Measurements from ENCODE around the gene MAN2A2.

The MAN2A2 gene

GRCh38 chr15:90916461-90916860 lies 13.4 kb downstream of the MAN2A2 start:
- Histone ChIP-seq H3K4ac (ENCODE audit: low read length) (no peak overlapping the region), H3K4me2 (ENCODE audit: insufficient read depth, low read length, poor library complexity, severe bottlenecking) (no peak overlapping the region), H3K36me3 (replicated peaks in 1 of 2; ENCODE audit: control insufficient read depth in 2 of 2, insufficient read depth in 2 of 2, low read length in 2 of 2) (peaks cover 63 to 97% of the 10 kb centered on the region in 2 donors), H2AK5ac (ENCODE audit: low read depth, low read length) (no peak overlapping the region), H3K23ac (ENCODE audit: low read depth, low read length, poor library complexity) (no peak overlapping the region), H2BK15ac (ENCODE audit: low read length) (no peak overlapping the region), H2BK120ac (ENCODE audit: low read depth, low read length) (no peak overlapping the region), H3K9me3 (replicated peaks in 1 of 2; ENCODE audit: control insufficient read depth in 2 of 2, insufficient read depth in 1 of 2, low read depth in 1 of 2, low read length in 2 of 2) (no peaks in the 10 kb centered on the region), H3K14ac (ENCODE audit: low read length) (no peak overlapping the region), H2AFZ (ENCODE audit: low read length) (no peak overlapping the region), H3K4me3 (ENCODE audit: low read length in 2 of 2) (no peak overlapping the region), H3K27me3 (ENCODE audit: control insufficient read depth in 3 of 3, insufficient read depth in 3 of 3, low read depth in 1 of 3, low read length in 3 of 3) (no peaks in the 10 kb centered on the region), H3K9ac (ENCODE audit: low read depth, low read length, poor library complexity) (no peak overlapping the region), H3K18ac (ENCODE audit: low read length) (no peak overlapping the region), H3K27ac (replicated peaks; ENCODE audit: low read length) (no peak overlapping the region), H2BK12ac (ENCODE audit: low read length) (no peak overlapping the region), H4K91ac (ENCODE audit: low read depth, low read length, poor library complexity) (no peak overlapping the region), H2BK5ac (ENCODE audit: low read length) (no peak overlapping the region), H3K4me1 (ENCODE audit: control insufficient read depth in 2 of 2, insufficient read depth in 1 of 2, low read depth in 1 of 2, low read length in 2 of 2) (no peaks in the 10 kb centered on the region), H3K79me1 (ENCODE audit: low read depth, low read length) (no peaks in the 10 kb centered on the region), H4K8ac (ENCODE audit: low read depth, low read length) (no peak overlapping the region)
- DNase-seq (ENCODE audit: low spot score): no peak
- WGBS, 2 donors (ENCODE audit: extremely low coverage in 2 of 2, insufficient read length in 2 of 2, insufficient replicate concordance in 1 of 2): no CpG with 5 or more reads among the region's 11 CpGs

DNA sequence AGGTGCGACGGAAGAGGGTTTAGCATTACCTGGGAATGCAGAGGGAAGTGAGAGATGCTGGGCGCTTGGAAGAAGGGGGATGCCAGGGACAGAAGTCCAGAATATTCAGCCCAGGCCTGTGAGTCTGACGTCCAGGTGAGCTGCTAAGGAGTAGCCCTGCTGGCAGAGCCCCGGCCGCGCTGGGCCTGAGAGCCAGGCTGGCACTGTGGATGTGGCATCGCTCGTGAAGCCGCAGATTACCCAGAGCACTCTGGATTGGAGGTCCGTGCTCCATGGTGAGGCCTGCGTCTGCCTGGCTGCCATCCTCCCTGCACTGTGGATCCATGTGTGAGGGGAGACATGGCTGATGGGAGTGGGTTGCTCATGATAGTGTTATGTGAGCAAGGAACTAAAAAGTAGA lies 14.5 kb downstream of the MAN2A2 start:
- H2AK5ac ChIP-seq (ENCODE audit: low read depth, low read length): no peak overlapping the region
- H3K4me2 ChIP-seq (ENCODE audit: insufficient read depth, low read length, poor library complexity, severe bottlenecking): no peak overlapping the region
- H2BK15ac ChIP-seq (ENCODE audit: low read length): no peak overlapping the region
- H3K14ac ChIP-seq (ENCODE audit: low read length): no peak overlapping the region
- no peaks in the 10 kb centered on the region for H3K27me3 ChIP-seq (ENCODE audit: control insufficient read depth in 3 of 3, insufficient read depth in 3 of 3, low read depth in 1 of 3, low read length in 3 of 3)
- no peak overlapping the region for H4K8ac ChIP-seq (ENCODE audit: low read depth, low read length)
- H2BK5ac ChIP-seq (ENCODE audit: low read length): no peak overlapping the region
- H3K4me3 ChIP-seq (ENCODE audit: low read length in 2 of 2): no peak overlapping the region
- no peak overlapping the region for H3K9ac ChIP-seq (ENCODE audit: low read depth, low read length, poor library complexity)
- H3K23ac ChIP-seq (ENCODE audit: low read depth, low read length, poor library complexity): no peak overlapping the region
- no peak for DNase-seq (ENCODE audit: low spot score)
- H3K4ac ChIP-seq (ENCODE audit: low read length): no peak overlapping the region
- no peaks in the 10 kb centered on the region for H3K4me1 ChIP-seq (ENCODE audit: control insufficient read depth in 2 of 2, insufficient read depth in 1 of 2, low read depth in 1 of 2, low read length in 2 of 2)
- no peak overlapping the region for H2AFZ ChIP-seq (ENCODE audit: low read length)
- no peak overlapping the region for H3K27ac ChIP-seq (replicated peaks; ENCODE audit: low read length)
- H4K91ac ChIP-seq (ENCODE audit: low read depth, low read length, poor library complexity): no peak overlapping the region
- no peak overlapping the region for H2BK120ac ChIP-seq (ENCODE audit: low read depth, low read length)
- WGBS, 2 donors (ENCODE audit: extremely low coverage in 2 of 2, insufficient read length in 2 of 2, insufficient replicate concordance in 1 of 2): no CpG with 5 or more reads among the region's 12 CpGs
- no peak overlapping the region for H3K18ac ChIP-seq (ENCODE audit: low read length)
- H3K9me3 ChIP-seq (replicated peaks in 1 of 2; ENCODE audit: control insufficient read depth in 2 of 2, insufficient read depth in 1 of 2, low read depth in 1 of 2, low read length in 2 of 2): no peaks in the 10 kb centered on the region
- no peak overlapping the region for H2BK12ac ChIP-seq (ENCODE audit: low read length)
- no peaks in the 10 kb centered on the region for H3K79me1 ChIP-seq (ENCODE audit: low read depth, low read length)
- H3K36me3 ChIP-seq (replicated peaks in 1 of 2; ENCODE audit: control insufficient read depth in 2 of 2, insufficient read depth in 2 of 2, low read length in 2 of 2): peaks cover 55 to 89% of the 10 kb centered on the region in 2 donors

GRCh38 chr15:90918034-90918788 lies 15.1 kb downstream of the MAN2A2 start:
- Histone ChIP-seq H2BK15ac (ENCODE audit: low read length) (no peak overlapping the region), H3K23ac (ENCODE audit: low read depth, low read length, poor library complexity) (peak overlapping the region; percentile 34), H3K4me1 (ENCODE audit: control insufficient read depth in 2 of 2, insufficient read depth in 1 of 2, low read depth in 1 of 2, low read length in 2 of 2) (no peaks in the 10 kb centered on the region), H2BK120ac (ENCODE audit: low read depth, low read length) (no peak overlapping the region), H3K9me3 (replicated peaks in 1 of 2; ENCODE audit: control insufficient read depth in 2 of 2, insufficient read depth in 1 of 2, low read depth in 1 of 2, low read length in 2 of 2) (no peaks in the 10 kb centered on the region), H2BK12ac (ENCODE audit: low read length) (no peak overlapping the region), H3K9ac (ENCODE audit: low read depth, low read length, poor library complexity) (peak overlapping the region; percentile 36), H3K36me3 (replicated peaks in 1 of 2; ENCODE audit: control insufficient read depth in 2 of 2, insufficient read depth in 2 of 2, low read length in 2 of 2) (peaks cover 48 to 83% of the 10 kb centered on the region in 2 donors), H3K79me1 (ENCODE audit: low read depth, low read length) (no peaks in the 10 kb centered on the region), H3K4ac (ENCODE audit: low read length) (no peak overlapping the region), H4K91ac (ENCODE audit: low read depth, low read length, poor library complexity) (no peak overlapping the region), H3K18ac (ENCODE audit: low read length) (no peak overlapping the region), H3K14ac (ENCODE audit: low read length) (peak overlapping the region; percentile 76), H2AFZ (ENCODE audit: low read length) (no peak overlapping the region), H4K8ac (ENCODE audit: low read depth, low read length) (no peak overlapping the region), H2AK5ac (ENCODE audit: low read depth, low read length) (no peak overlapping the region), H2BK5ac (ENCODE audit: low read length) (no peak overlapping the region), H3K27me3 (ENCODE audit: control insufficient read depth in 3 of 3, insufficient read depth in 3 of 3, low read depth in 1 of 3, low read length in 3 of 3) (no peaks in the 10 kb centered on the region), H3K4me2 (ENCODE audit: insufficient read depth, low read length, poor library complexity, severe bottlenecking) (no peak overlapping the region), H3K4me3 (ENCODE audit: low read length in 2 of 2) (no peak overlapping the region), H3K27ac (replicated peaks; ENCODE audit: low read length) (no peak overlapping the region)
- DNase-seq (ENCODE audit: low spot score): no peak
- WGBS, 2 donors (ENCODE audit: extremely low coverage in 2 of 2, insufficient read length in 2 of 2, insufficient replicate concordance in 1 of 2): no CpG with 5 or more reads among the region's 23 CpGs

GRCh38 chr15:90918835-90919234 lies 15.7 kb downstream of the MAN2A2 start:
- H4K8ac ChIP-seq (ENCODE audit: low read depth, low read length): no peak overlapping the region
- H3K4me2 ChIP-seq (ENCODE audit: insufficient read depth, low read length, poor library complexity, severe bottlenecking): no peak overlapping the region
- H2AK5ac ChIP-seq (ENCODE audit: low read depth, low read length): no peak overlapping the region
- no peaks in the 10 kb centered on the region for H3K27me3 ChIP-seq (ENCODE audit: control insufficient read depth in 3 of 3, insufficient read depth in 3 of 3, low read depth in 1 of 3, low read length in 3 of 3)
- H3K27ac ChIP-seq (replicated peaks; ENCODE audit: low read length): no peak overlapping the region
- no peak overlapping the region for H2BK15ac ChIP-seq (ENCODE audit: low read length)
- no peak overlapping the region for H3K4me3 ChIP-seq (ENCODE audit: low read length in 2 of 2)
- H3K9ac ChIP-seq (ENCODE audit: low read depth, low read length, poor library complexity): no peak overlapping the region
- no peak overlapping the region for H3K14ac ChIP-seq (ENCODE audit: low read length)
- H2AFZ ChIP-seq (ENCODE audit: low read length): no peak overlapping the region
- no peaks in the 10 kb centered on the region for H3K4me1 ChIP-seq (ENCODE audit: control insufficient read depth in 2 of 2, insufficient read depth in 1 of 2, low read depth in 1 of 2, low read length in 2 of 2)
- no peak overlapping the region for H2BK12ac ChIP-seq (ENCODE audit: low read length)
- no peaks in the 10 kb centered on the region for H3K9me3 ChIP-seq (replicated peaks in 1 of 2; ENCODE audit: control insufficient read depth in 2 of 2, insufficient read depth in 1 of 2, low read depth in 1 of 2, low read length in 2 of 2)
- DNase-seq (ENCODE audit: low spot score): no peak
- no peak overlapping the region for H4K91ac ChIP-seq (ENCODE audit: low read depth, low read length, poor library complexity)
- H3K18ac ChIP-seq (ENCODE audit: low read length): no peak overlapping the region
- H3K36me3 ChIP-seq (replicated peaks in 1 of 2; ENCODE audit: control insufficient read depth in 2 of 2, insufficient read depth in 2 of 2, low read length in 2 of 2): peaks cover 42 to 76% of the 10 kb centered on the region in 2 donors
- H3K23ac ChIP-seq (ENCODE audit: low read depth, low read length, poor library complexity): no peak overlapping the region
- H2BK5ac ChIP-seq (ENCODE audit: low read length): no peak overlapping the region
- no peak overlapping the region for H3K4ac ChIP-seq (ENCODE audit: low read length)
- WGBS, 2 donors (ENCODE audit: extremely low coverage in 2 of 2, insufficient read length in 2 of 2, insufficient replicate concordance in 1 of 2): no CpG with 5 or more reads among the region's 6 CpGs
- H3K79me1 ChIP-seq (ENCODE audit: low read depth, low read length): no peaks in the 10 kb centered on the region
- H2BK120ac ChIP-seq (ENCODE audit: low read depth, low read length): no peak overlapping the region

Measured in neuronal stem cell (in vitro differentiated cells).